Endodermal cell (in vitro differentiated cells): ENCODE data around the gene COG2. TPM values are rescaled to one million over a fixed set of nuclear protein-coding genes. Genes with fewer than 3 reads are reported as not detected.

Source experiments
- DNase-seq: peaks from one replicate; pipeline ENCODE4 v3.0.0-alpha.2; 2017
- H3K27ac ChIP-seq: 2 replicates; pipeline ENCODE4 v1.5.1; 2013; ENCODE audit warnings: mild to moderate bottlenecking, low read depth, low read length, moderate library complexity
- H3K27me3 ChIP-seq: 2 replicates; pipeline ENCODE4 v1.6.1; 2013; ENCODE audit warnings: mild to moderate bottlenecking, low read length, moderate library complexity; ENCODE audit not compliant: insufficient read depth, control insufficient read depth, poor library complexity, severe bottlenecking
- H3K36me3 ChIP-seq: 2 replicates; pipeline ENCODE4 v1.7.0; 2013; ENCODE audit warnings: mild to moderate bottlenecking, low read length, moderate library complexity; ENCODE audit not compliant: control insufficient read depth, insufficient read depth
- H3K4me1 ChIP-seq: one replicate; pipeline ENCODE4 v1.7.0; 2013; ENCODE audit warnings: low read length; ENCODE audit not compliant: control insufficient read depth, insufficient read depth
- H3K4me3 ChIP-seq: 2 replicates; pipeline ENCODE4 v1.5.1; 2013; ENCODE audit warnings: mild to moderate bottlenecking, low read length, moderate library complexity
- H3K9ac ChIP-seq: 2 replicates; pipeline ENCODE4 v1.6.1; 2013; ENCODE audit warnings: mild to moderate bottlenecking, low read length, moderate library complexity; ENCODE audit not compliant: poor library complexity, severe bottlenecking; ENCODE audit errors: extremely low read depth
- H3K9me3 ChIP-seq: 2 replicates; pipeline ENCODE4 v1.6.1; 2013; ENCODE audit warnings: mild to moderate bottlenecking, low read length, moderate library complexity; ENCODE audit not compliant: control insufficient read depth
- H3K27ac Mint-ChIP-seq: 2 replicates; pipeline ENCODE4 v1.8.0; 2020; ENCODE audit warnings: mixed read lengths
- H3K27me3 Mint-ChIP-seq: 2 replicates; pipeline ENCODE4 v1.8.0; 2021; ENCODE audit warnings: mild to moderate bottlenecking, mixed read lengths; ENCODE audit not compliant: insufficient read depth
- H3K36me3 Mint-ChIP-seq: 2 replicates; pipeline ENCODE4 v1.8.0; 2020; ENCODE audit warnings: low read depth, mixed read lengths
- H3K4me1 Mint-ChIP-seq: 2 replicates; pipeline ENCODE4 v1.8.0; 2020; ENCODE audit warnings: mixed read lengths
- H3K4me3 Mint-ChIP-seq: 2 replicates; pipeline ENCODE4 v1.8.0; 2020; ENCODE audit warnings: mild to moderate bottlenecking, moderate library complexity, mixed read lengths
- H3K9me3 Mint-ChIP-seq: 2 replicates; pipeline ENCODE4 v1.8.0; 2020; ENCODE audit warnings: mild to moderate bottlenecking, mixed read lengths
- CTCF ChIP-seq: fragments of 200-600 bp; sonication (generic); conservative IDR thresholded peaks from 2 replicates; pipeline ENCODE4 v1.5.0; 2021; ENCODE audit warnings: antibody characterized with exemption, mild to moderate bottlenecking
- WGBS, 2 experiments: methylation state at CpG; one replicate each; pipeline versions ENCODE4 v1.1.5 to v1.1.7; 2013; ENCODE audit warnings: missing lambda C conversion rate in 2 of 2, mixed read lengths in 1 of 2; ENCODE audit not compliant: insufficient coverage in 1 of 2, insufficient read length in 1 of 2; 5-methylcytosine and 5-hydroxymethylcytosine counted together
- total RNA-seq, 2 donors: library from RNA; stranded (reverse); fragmentation: NEBNext Ultra II Directional in 1 of 2; extraction: Animal tissue kit (Norgen Biotek cat#: 25700) in 1 of 2; gene quantifications; 2 replicates in 1 of 2; 3 replicates in 1 of 2; pipeline ENCODE4 v1.2.1, GENCODE V29; 2021

The COG2 gene
- total RNA-seq, 2 donors from 2014 or later = 26.1 to 29.7 TPM

GRCh38 chr1:230627767-230628166 lies 14.5 kb upstream of the COG2 start:
- H3K9me3 ChIP-seq = no peaks in the 10 kb centered on the region
- Mint-ChIP-seq H3K36me3 (no peaks in the 10 kb centered on the region), H3K27me3 (no peaks in the 10 kb centered on the region), H3K4me3 (no peak overlapping the region), H3K4me1 (peaks cover 4% of the 10 kb centered on the region), H3K9me3 (no peaks in the 10 kb centered on the region), H3K27ac (no peak overlapping the region)
- no peaks in the 10 kb centered on the region for H3K27me3 ChIP-seq
- H3K27ac ChIP-seq = no peak overlapping the region
- no peaks in the 10 kb centered on the region for H3K36me3 ChIP-seq
- 89% methylated on average over 2 of the region's 2 CpGs; no CpG with 5 or more reads in 1 of the 2 experiments for WGBS, 2 experiments
- no peak overlapping the region for H3K9ac ChIP-seq
- no peak for TF ChIP-seq CTCF
- H3K4me1 ChIP-seq = peaks cover under 1% of the 10 kb centered on the region
- no peak for DNase-seq
- no peak overlapping the region for H3K4me3 ChIP-seq

GRCh38 chr1:230629511-230629910 lies 12.8 kb upstream of the COG2 start:
- Histone ChIP-seq H3K27ac (no peak overlapping the region), H3K27me3 (no peaks in the 10 kb centered on the region), H3K9me3 (no peaks in the 10 kb centered on the region), H3K4me3 (no peak overlapping the region), H3K36me3 (no peaks in the 10 kb centered on the region), H3K4me1 (no peaks in the 10 kb centered on the region), H3K9ac (no peak overlapping the region)
- Mint-ChIP-seq H3K4me3 (no peak overlapping the region), H3K27me3 (no peaks in the 10 kb centered on the region), H3K36me3 (no peaks in the 10 kb centered on the region), H3K9me3 (no peaks in the 10 kb centered on the region), H3K27ac (no peak overlapping the region), H3K4me1 (peaks cover 4% of the 10 kb centered on the region)
- no peak for DNase-seq
- TF ChIP-seq CTCF = no peak

- no peaks in the 10 kb centered on the region for H3K4me1 ChIP-seq
- H3K27ac ChIP-seq = no peak overlapping the region
- H3K9me3 ChIP-seq = no peaks in the 10 kb centered on the region
- H3K9ac ChIP-seq = no peak overlapping the region
- no peak overlapping the region for H3K4me3 Mint-ChIP-seq
- WGBS, 2 experiments = 93% methylated on average over 1 of the region's 1 CpG; no CpG with 5 or more reads in 1 of the 2 experiments
- no peak for DNase-seq
- no peaks in the 10 kb centered on the region for H3K36me3 Mint-ChIP-seq
- no peak overlapping the region for H3K4me3 ChIP-seq
- no peaks in the 10 kb centered on the region for H3K9me3 Mint-ChIP-seq
- H3K27me3 ChIP-seq = no peaks in the 10 kb centered on the region
- no peak for TF ChIP-seq CTCF
- H3K4me1 Mint-ChIP-seq = no peaks in the 10 kb centered on the region
- peaks cover 1% of the 10 kb centered on the region for H3K27me3 Mint-ChIP-seq
- H3K36me3 ChIP-seq = no peaks in the 10 kb centered on the region
- H3K27ac Mint-ChIP-seq = no peak overlapping the region
Measured at GRCh38 chr1:230631477-230631876, 10.8 kb upstream of the COG2 start.
